ENCODE measurements around the gene CFAP92.
"Not testable (repeated sequence)": the region's sequence is repeated elsewhere in the genome, so short reads cannot be mapped to it uniquely, and the experiment has no call there.

Gene CFAP92

DNA sequence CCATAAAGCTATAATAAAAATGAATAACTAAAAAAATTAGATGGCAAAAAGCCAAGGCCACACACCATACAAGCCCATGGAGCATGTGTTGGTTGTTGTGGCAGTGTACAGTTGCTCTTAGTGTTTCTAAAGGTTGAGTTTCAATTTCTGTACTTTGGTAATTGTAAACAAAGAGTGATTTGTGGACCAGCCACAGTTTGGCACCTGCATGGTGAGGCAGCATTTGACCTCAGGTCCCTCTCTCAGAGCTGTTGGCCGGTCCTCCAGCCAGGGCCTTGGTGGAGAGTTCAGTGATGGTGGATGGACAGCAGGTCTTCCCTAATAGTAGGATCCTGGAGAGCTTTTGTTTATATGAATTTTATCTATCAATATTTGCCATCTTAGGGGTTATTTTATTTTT lies 108.9 kb downstream of the CFAP92 start:
- DNase-seq: no peak

DNA sequence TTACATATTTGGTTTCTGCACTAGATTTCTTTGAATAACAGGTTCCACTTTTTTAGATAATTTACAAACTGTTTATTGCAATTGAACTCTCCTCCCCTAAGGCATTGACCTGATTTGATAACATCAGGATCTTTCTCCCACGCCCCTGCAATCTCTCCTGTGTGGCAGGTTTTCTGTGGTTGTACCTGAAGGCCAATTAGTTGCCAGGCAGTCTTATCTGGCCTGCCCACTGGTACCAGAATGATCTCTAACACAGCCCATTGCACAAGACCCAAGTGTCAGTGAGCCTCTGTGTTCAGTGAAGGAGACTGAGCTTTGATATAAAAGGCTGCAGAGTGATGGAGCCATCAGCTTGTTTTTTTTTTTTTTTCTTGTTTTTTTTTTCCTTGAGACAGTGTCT lies 111.2 kb downstream of the CFAP92 start:
- no peak for DNase-seq

DNA sequence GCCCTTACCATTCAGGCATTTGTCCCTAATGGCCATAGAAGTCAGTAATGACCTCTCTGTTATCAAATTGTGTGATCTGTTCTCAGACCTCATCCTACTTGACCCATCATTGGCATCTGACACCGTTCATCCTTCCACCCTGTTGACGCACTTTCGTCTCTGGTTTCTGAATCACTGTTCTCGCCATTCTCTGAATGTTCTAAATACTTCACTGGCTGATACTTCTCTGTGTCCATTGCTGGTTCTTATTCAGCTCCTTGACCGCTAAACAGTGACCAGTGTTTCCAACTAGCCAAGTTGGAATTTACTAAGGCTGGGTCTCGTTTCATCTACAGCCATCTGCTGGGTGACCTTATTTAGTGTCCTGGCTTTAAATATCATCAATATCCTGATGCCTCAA lies 112.3 kb downstream of the CFAP92 start:
- DNase-seq: no peak

DNA sequence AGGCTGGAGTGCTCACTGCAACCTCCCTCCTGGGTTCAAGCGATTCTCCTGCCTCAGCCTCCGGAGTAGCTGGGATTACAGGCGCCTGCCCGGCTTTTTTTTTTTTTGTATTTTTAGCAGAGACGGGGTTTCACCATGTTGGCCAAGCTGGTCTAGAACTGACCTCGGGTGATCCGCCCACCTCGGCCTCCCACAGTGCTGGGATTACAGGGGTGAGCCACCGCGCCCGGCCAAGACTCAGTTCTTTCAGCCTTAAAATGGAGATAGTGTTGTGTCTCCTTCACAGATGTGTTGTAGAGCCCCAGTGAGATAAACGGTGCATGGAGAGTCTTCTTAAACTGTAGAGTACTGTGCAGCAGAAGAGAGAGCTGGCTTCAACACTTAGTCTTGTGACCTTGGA lies 113.4 kb downstream of the CFAP92 start:
- DNase-seq: not testable (repeated sequence)

DNA sequence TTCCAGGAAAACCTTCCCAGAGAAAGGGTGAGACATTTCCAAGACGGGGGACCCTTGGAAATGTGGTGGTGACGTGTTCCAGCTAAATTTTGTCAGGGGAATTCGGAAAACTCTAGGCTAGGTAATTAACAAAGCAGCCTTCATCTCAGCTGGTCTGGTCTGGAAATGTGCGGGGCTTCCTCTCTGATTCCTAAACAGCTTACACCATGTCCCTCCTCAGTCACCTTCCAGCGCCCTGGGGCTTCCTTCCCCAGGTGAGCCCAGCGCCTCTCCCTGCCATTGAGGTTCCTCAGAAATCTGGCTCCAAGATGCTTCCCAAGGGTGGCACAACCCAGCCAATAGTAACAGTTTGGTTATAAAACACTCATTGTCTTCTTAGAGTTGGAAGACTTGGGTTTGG lies 113.9 kb downstream of the CFAP92 start:
- no peak for DNase-seq

DNA sequence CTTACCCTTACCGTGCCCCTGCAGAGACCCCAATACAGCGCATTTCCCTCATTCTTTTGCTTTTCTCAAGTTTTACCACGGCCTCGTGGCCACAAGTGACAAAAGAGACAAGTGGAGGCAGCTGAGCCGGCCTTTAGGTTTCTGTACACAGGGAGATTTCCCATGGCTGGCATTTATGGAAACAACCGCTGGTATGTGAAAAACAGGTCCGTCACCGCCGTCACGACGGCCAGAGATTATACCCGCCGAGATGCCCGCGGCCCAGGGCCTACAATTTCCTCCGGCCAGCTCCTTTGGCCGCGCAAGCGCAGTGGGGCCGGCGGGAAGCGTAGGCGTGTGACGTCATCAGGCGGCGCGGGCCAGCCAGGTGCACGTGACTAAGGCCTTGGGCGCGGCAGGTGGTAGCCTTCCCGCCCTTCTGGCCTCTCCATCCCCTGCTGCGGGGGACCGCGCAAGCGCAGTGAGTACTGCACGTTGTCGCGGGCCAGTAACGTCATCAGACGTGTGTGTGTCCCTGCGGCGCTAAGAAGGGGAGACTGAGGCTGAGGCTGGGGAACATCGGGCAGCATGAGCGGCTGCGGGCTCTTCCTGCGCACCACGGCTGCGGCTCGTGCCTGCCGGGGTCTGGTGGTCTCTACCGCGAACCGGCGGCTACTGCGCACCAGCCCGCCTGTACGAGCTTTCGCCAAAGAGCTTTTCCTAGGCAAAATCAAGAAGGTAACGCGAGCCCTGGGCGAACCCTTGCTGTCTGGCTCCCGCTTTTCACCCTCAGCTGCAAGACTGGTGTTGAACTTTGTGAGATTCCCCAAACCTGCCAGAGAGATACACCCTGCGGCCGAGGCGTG lies 114.5 kb downstream of the CFAP92 start, which contains the start of gene ACAD9:
Gene ACAD9, plus strand, starts transcription at position 496 of the 845 bp plus-strand sequence. Its CDS starts 72 bp downstream, at position 568.
- DNase-seq: peak; percentile 98 to 99

DNA sequence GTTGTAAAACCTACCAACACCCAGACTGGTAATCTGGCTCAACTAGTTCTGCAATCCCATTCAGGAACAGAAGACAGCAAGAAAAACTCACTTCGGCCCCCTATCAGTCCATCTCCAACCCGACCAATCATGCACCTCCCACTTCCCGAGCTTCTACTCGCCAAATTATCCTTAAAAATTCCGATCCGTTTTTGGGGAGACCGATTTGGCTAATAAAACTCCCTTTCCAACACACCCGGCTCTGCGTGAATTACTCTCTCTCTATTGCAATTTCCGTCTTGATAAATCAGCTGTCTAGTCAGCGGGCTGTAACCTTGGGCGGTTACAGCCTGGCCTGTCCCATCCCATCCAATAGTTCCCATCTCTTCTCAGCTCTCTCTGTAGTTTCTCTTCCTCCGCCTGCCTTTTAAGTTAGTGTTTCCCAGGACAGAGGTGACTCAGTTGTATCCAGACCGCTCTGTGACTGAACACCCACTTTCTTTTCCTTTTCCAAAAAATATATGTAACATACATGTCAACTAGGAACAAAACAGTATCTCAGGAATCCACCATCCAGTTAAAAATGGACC lies 115.2 kb downstream of the CFAP92 start:
- peak; percentile 39 to 41 for DNase-seq

DNA sequence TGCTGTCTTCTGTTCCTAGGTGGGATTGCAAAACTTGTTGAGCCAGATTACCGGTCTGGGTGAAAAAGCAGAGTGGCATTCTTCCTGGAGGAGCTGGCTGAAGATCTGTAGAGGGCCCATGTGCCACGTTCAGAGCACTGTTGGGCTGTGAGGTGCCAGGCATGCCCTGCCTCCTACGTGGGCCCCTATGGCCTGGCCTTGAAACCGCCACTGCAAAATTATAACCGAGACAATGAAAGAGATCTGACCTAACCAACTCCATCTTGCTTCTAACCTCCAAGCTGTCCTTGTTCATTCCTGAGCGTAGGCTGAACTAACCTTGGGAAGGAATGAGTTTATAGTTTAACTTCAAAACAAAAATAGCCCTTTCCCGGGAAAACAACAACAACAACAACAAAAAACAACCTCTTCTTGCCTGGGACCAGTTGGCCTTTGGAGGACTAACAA lies 115.8 kb downstream of the CFAP92 start:
- DNase-seq: no peak

DNA sequence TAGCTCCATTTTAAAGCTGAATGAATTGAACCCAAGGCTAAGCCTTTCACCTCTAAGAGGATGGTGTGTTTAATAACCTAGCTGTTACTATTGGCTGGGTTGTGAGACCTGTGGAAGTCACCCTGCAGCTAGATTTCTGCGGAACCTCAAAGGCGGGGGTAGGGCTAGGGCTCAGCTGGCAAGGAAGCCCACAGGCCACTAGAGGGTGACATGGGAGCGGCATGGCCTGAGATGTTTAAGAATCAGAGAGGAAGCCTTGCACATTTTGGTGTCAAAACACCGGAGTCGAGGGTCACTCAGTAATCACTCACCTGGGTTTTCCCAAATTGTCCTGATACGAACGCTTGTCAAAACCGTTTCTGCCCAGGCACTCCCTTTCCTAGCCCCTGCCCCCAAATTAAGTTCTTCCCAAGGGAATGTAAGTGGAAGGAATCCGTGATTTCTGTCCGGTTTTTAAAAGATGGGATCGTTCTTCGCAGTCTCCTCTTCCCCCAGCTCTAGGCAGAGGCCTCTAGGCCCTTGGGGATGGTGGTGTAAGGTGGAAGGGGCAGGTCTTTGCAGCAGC lies 118.2 kb downstream of the CFAP92 start:
- peak; percentile 63 to 70 for DNase-seq

DNA sequence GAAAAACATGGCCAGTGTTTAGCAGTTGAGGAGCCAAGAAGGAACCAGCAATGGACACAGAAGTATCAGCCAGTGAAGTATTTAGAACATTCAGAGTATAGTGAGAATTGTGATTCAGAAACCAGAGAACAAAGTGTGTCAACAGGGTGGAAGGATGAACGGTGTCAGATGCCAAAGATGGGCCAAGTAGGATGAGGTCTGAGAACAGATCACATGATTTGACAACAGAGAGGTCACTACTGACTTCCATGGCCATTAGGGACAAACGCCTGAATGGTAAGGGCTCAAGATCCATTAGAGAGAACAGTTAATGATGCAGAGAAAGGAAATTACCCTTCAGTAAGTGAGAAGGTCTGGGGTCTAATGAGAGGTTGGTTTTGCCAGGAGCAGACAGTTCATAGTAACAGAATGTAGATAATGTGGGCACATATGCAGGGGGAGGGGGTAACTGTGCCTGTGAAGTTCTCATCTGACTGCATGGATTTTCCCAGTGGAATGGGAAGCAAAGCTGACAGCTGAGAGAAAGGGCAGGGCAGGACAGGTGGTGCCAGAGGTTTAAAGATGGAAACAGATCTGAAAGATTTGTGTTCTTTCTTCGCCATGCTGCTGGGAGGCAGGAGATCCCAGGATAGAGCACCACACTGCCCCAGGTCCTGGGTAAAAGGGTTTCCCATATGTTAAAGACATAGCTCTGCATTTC lies 119.2 kb downstream of the CFAP92 start:
- DNase-seq: no peak

DNA sequence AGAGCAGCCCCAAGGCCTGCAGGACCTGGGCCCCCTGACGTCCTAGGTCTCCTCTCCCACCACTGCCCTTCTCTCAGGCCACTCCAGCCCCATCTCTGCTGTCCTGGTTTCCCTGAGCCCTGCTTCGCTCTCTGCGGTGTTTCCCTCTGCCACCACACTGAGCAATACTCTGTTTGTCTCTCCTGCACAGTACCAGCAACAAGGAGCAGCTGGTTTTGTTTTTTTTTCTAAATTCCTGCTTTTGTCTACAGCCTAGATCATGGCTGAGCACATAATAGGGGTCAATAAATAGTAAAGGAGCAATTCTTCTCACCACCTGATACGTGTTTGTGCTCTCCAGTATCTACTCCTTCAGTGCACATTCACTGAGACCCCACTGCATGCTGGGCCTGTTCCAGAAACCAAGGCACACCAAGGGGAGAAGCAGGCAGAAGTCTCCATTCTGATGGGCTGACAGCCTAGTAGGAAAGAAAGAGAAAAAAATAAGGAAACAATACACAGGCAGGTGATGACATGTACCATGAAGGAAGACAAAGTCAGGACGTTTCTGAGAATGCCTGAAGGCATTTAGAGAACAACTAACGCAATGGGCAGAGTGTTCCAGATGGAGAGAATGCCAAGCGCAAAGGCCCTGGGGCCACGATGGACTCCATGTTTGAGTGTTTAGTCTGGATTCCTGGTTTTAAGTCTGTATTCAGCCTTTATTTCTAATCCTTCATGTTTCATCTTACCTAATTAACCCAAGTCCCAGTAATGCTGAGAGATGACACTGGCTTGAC lies 120.4 kb downstream of the CFAP92 start:
- no peak for DNase-seq

DNA sequence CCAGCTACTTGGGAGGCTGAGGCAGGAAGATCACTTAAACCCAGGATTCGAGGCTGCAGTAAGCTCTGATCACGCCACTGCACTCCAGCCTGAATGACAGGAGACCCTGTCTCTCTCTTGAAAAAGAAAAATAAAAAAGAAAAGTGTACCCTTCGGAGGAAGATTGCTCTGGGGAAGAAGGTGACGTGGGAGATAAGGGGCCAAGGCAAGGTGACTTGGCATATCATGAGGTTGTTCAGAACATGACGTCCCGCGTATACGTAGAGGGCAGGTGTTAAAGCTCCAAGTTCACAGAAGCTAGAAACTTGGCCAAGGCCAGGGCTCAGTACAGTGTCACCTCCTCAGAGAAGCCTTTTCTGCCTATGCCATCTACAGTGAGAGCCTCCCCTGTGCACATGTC lies 121.1 kb downstream of the CFAP92 start:
- no peak for DNase-seq

DNA sequence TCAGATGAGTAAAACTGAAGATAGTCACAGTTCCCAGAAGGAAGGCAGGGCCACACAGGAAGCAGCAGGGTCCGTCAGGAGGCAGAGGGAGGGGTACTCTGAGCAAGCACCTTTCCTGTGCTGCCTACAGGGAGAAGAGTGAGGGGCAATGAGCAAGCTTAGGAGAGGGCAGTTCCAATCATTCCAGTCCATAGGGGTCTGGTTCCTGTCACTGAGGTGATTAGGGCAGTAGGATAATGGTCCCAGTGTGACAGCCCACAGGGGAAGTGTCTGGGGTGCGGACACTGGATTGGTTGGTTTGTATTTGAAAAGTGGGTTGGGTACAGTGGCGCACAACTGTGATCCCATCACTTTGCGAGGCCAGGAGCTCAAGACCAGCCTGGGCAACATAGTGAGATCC lies 121.6 kb downstream of the CFAP92 start:
- DNase-seq: no peak

DNA sequence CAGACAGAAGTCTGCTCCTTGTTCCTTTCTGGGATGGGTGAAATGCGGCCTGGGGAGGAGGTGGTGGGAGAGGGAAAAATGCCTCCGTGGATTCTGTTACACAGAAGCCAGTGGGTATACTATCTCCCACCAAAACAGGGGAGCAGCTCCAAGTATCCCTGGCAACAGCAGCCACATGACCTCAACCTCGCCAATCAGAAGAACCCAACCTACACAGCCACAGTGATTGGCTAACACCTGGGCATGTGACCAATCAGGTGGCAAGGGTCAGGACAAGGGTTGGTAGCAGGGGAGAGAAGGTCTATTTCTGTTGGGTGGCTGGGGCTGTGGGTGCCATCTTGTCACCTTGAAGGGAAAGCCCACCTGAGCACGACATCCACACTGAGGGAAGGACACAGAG lies 123.5 kb downstream of the CFAP92 start:
- no peak for DNase-seq

DNA sequence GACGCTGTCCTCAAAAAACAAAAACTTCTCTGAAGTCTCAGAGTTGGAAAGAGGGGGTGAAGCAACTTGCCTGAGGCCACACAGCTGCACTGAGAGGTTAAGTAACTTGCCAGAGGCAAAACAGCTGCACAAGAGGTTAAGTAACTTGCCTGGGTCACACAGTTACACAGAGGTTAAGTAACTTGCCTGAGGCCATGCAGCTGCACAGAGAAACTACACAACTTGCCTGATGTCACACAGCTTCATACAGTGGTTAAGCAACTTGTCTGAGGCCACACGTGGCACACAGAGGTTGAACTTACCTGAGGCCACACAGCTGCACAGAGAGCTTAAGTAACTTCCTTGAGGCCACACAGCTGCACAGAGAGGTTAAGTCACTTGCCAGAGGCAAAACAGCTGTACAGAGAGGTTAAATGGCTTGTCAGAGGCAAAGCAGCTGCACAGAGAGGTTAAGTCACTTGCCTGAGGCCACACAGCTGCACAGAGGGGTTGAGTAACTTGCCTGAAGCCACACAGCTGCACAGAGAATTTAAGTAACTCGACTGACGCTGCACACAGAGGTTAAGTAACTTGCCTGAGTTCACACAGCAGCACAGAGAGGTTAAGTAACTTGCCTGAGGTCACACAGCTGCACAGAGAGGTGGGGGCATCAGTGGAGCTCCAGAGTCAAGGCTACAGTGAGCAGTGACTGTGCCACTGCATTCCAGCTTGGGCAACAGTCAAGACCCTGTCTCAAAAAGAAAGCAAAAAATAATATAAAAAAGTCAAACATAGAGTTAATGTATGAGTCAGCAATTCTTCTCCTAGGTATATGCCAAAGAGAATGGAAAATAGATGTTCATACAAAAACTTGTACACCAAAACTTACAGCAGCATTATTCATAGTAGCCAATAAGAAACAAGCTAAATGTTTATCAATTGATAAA lies 126.4 kb downstream of the CFAP92 start:
- no peak for DNase-seq

DNA sequence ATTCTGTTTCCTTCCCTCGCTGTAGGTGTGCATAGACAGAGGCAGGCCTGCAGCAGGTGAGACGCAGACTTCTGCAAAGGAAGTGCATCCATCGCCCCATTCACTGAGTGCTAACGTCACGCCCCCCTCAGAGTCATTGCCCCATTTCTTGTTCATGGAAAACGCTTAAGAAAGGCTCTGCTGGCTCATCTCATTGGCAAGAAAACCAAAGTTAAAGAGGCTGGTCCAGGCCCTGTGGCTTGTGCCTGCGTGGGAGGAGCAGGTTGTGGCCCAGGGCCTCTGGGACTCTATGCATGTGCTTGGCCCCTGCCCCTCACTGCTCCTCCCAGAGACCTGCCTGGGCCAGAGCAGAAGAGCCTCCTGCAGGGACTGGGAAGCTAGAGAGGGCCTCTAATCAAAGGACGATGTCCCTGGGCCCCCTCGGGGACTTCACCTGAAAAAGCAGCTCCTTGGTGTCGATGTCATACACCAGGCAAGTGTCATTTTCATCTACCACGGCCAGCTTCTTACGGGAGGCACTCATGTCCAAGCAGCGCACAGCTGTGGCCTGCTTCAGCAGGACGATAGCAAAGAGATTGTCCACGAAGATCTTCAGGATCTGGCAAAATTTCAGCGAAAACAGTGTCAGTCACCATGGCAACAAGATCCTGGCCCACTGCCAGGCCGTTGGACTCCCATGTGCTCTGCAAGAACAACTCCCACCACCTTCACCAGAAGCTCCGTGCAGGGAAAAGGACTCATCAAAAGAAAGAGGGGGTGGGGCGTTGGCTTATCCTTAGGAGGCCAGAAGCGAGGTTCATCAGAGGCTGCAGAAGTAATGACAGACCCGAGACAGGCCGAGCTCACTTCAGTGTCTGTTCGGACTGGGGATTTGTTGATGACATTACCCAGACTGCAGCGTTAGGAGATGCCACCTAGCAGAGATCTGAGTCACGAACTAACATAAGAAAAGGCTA lies 128.7 kb downstream of the CFAP92 start:
- DNase-seq: not testable (repeated sequence)

DNA sequence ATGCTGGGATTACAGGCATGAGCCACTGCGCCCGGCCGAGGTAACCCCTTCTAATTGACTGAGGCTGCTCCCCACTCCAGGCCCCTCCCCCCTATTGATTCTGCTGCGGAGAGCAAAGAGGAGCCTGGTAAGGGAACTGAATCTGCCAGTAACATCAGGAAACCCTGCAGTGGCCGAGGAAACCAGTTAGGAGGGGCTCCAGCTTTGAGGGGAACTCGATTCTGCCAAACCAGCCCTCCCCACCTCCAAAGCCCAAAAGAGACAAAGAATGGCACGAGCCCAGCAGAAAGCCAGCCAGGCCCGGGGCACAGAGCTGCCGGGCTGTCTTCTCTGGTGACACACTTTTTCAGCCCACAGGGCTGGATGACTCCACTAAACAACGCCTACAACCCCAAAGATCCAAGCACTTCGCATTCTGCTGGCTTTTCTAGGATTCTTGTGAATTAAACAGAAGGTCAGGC lies 129.5 kb downstream of the CFAP92 start:
- no peak for DNase-seq

DNA sequence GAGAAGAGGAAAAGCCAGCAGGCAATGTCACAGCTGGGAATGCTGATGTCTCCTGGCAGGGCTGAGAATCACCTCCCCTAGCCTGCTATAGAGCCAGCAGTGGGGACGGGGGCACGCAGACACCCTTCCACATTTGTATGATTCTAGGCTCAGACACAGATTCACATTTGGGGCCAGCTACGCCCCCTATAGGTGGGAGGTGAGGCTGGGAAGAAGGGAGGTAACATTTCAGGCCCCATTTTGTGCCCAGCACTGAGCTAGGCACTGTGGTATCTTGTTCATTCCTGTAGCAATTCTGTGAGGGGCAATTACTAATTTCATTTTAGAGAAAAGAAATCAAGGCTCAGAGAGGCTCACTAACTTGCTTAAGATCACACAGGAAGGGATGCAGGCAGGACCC lies 130.3 kb downstream of the CFAP92 start:
- no peak for DNase-seq

DNA sequence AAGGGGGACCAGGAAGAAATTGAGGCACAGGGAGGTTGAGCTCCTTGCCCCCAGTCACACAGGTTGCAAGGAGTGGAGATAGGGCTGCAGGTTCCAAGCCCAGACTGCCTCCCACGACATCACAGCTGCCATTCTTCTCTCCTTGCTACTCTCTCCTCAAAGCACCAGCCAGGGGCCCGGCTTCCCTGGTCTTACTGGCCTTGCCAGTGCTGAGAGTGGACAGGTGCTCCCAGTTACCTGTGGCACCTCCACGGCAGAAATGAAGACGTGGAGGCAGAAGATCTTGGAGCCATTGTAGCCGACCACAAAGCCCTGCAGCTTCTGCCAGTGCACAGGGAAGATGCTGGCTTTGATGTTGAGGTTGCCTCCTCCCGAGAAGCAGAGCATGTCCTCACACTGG lies 132.4 kb downstream of the CFAP92 start:
- DNase-seq: no peak

All from CD4-positive, alpha-beta T cell treated with Interleukin-1 beta for 1 hour (primary cell).